Activated CD8-positive, alpha-beta T cell treated with anti-CD3 and anti-CD28 coated beads for 36 hours (primary cell): ENCODE measurements around the gene CGB8. TPM values are rescaled to one million over a fixed set of nuclear protein-coding genes. Genes with fewer than 3 reads are reported as not detected.

Experiments
- ATAC-seq: fragments of 200-7000 bp; cut with Tn5 transposase; one replicate; pipeline ENCODE4 v1.10.0; 2021; ENCODE audit warnings: mild to moderate bottlenecking, moderate library complexity
- CTCF ChIA-PET: fragments of 350-600 bp; sonication (Branson Sonifier 250); formaldehyde crosslinking; loops from one replicate; lab custom pipeline; 2021; ENCODE audit warnings: antibody characterized with exemption; lab: Charles Lee
- POLR2A ChIA-PET: fragments of 350-600 bp; sonication (Branson Sonifier 250); formaldehyde crosslinking; loops from one replicate; lab custom pipeline; 2021; ENCODE audit warnings: antibody characterized with exemption; lab: Charles Lee
- DNase-seq: peaks from one replicate; pipeline ENCODE4 v3.0.0-alpha.2; 2020
- H3K27ac Mint-ChIP-seq: one replicate; pipeline ENCODE4 v1.8.0; 2021; ENCODE audit warnings: mild to moderate bottlenecking, mixed read lengths
- H3K27me3 Mint-ChIP-seq: one replicate; pipeline ENCODE4 v1.8.0; 2021; ENCODE audit warnings: mixed read lengths
- H3K36me3 Mint-ChIP-seq: one replicate; pipeline ENCODE4 v1.8.0; 2021; ENCODE audit warnings: low read depth, mixed read lengths
- H3K4me1 Mint-ChIP-seq: one replicate; pipeline ENCODE4 v1.8.0; 2021; ENCODE audit warnings: low read depth, mixed read lengths
- H3K4me3 Mint-ChIP-seq: one replicate; pipeline ENCODE4 v1.8.0; 2021; ENCODE audit warnings: mild to moderate bottlenecking, moderate library complexity, mixed read lengths
- H3K9me3 Mint-ChIP-seq: one replicate; pipeline ENCODE4 v1.8.0; 2021; ENCODE audit warnings: mixed read lengths
- CTCF ChIP-seq: fragments of 200-600 bp; IDR thresholded peaks from one replicate; pipeline ENCODE4 v1.8.0; 2022; ENCODE audit warnings: antibody characterized with exemption, mild to moderate bottlenecking
- intact Hi-C: fragments of 100-400 bp; cut with micrococcal nuclease; formaldehyde crosslinking; loops from one replicate; pipeline ENCODE4 v1.10.0; 2022
- total RNA-seq, 2 experiments: library from RNA; stranded (reverse); gene quantifications; one replicate each; pipeline ENCODE4 v1.2.3, GENCODE V29; 2021

CGB8 gene
- total RNA-seq, 2 experiments from 2014 or later = not detected

GRCh38 chr19:49014123-49014869 lies 34.6 kb downstream of the CGB8 start:
- peaks cover 15% of the 10 kb centered on the region for H3K4me1 Mint-ChIP-seq
- CTCF ChIA-PET = interaction anchor here (0.9 to 2.3 kb wide), 3 partner anchors 16 to 185 kb away, joined by 4 to 6 read pairs (median 4); partner anchors contain the start of genes GYS1 and RUVBL2
- peaks cover 4% of the 10 kb centered on the region for H3K27me3 Mint-ChIP-seq
- intact Hi-C loops = no loop called here
- POLR2A ChIA-PET = interaction anchor here (1.5 kb wide), 2 partner anchors 8 to 48 kb away, joined by 3 read pairs; no protein-coding TSS in a partner anchor
- no peak overlapping the region for H3K27ac Mint-ChIP-seq
- DNase-seq (no peak), ATAC-seq (no peak)
- no peak for TF ChIP-seq CTCF
- no peaks in the 10 kb centered on the region for H3K9me3 Mint-ChIP-seq
- no peak overlapping the region for H3K4me3 Mint-ChIP-seq
- peaks cover 26% of the 10 kb centered on the region for H3K36me3 Mint-ChIP-seq

- Mint-ChIP-seq H3K27ac (no peak overlapping the region), H3K27me3 (no peaks in the 10 kb centered on the region), H3K4me1 (no peaks in the 10 kb centered on the region), H3K4me3 (no peak overlapping the region), H3K9me3 (no peaks in the 10 kb centered on the region), H3K36me3 (peaks cover 31% of the 10 kb centered on the region)
- DNase-seq (no peak), ATAC-seq (no peak)
- POLR2A ChIA-PET = no interaction called here
- CTCF ChIA-PET = no interaction called here
- TF ChIP-seq CTCF = no peak
- intact Hi-C loops = no loop called here
Observed at GRCh38 chr19:49011194-49011593, 37.7 kb downstream of the CGB8 start.

- Mint-ChIP-seq H3K4me1 (no peaks in the 10 kb centered on the region), H3K27ac (no peak overlapping the region), H3K27me3 (no peaks in the 10 kb centered on the region), H3K36me3 (peaks cover 26% of the 10 kb centered on the region), H3K9me3 (no peaks in the 10 kb centered on the region), H3K4me3 (no peak overlapping the region)
- POLR2A ChIA-PET = no interaction called here
- intact Hi-C loops = no loop called here
- CTCF ChIA-PET = interaction anchor here (1.0 kb wide), 1 partner anchor 12 kb away, joined by 5 read pairs; no protein-coding TSS in a partner anchor
- DNase-seq (no peak), ATAC-seq (no peak)
- no peak for TF ChIP-seq CTCF
Observed at GRCh38 chr19:49010453-49010852, 38.5 kb downstream of the CGB8 start.

- intact Hi-C loops = no loop called here
- no peaks in the 10 kb centered on the region for H3K9me3 Mint-ChIP-seq
- H3K27ac Mint-ChIP-seq = no peak overlapping the region
- CTCF ChIA-PET = interaction anchor here (1.0 to 1.5 kb wide), 2 partner anchors 10 to 12 kb away, joined by 5 to 9 read pairs; no protein-coding TSS in a partner anchor
- ATAC-seq = no peak
- H3K4me3 Mint-ChIP-seq = no peak overlapping the region
- TF ChIP-seq CTCF = no peak
- POLR2A ChIA-PET = no interaction called here
- no peak for DNase-seq
- no peaks in the 10 kb centered on the region for H3K27me3 Mint-ChIP-seq
- no peaks in the 10 kb centered on the region for H3K4me1 Mint-ChIP-seq
- H3K36me3 Mint-ChIP-seq = peaks cover 29% of the 10 kb centered on the region
Observed at GRCh38 chr19:49009828-49010227, 39.1 kb downstream of the CGB8 start.

GRCh38 chr19:49006905-49007304 lies 42.0 kb downstream of the CGB8 start:
- POLR2A ChIA-PET = interaction anchor here (2.1 kb wide), 1 partner anchor 10 kb away, joined by 8 read pairs; the partner anchor contains the start of gene LHB
- CTCF ChIA-PET = interaction anchor here (1.3 to 2.2 kb wide), 3 partner anchors 14 to 108 kb away, joined by 5 to 7 read pairs (median 5); partner anchors contain the start of genes GYS1, LIN7B and RUVBL2
- no peak for ATAC-seq

More at GRCh38 chr19:49006905-49007304, 42.0 kb downstream of the CGB8 start:
- H3K4me3 Mint-ChIP-seq = no peak overlapping the region
- no peak for DNase-seq
- no peak overlapping the region for H3K27ac Mint-ChIP-seq
- no peak for TF ChIP-seq CTCF
- H3K36me3 Mint-ChIP-seq = peaks cover 33% of the 10 kb centered on the region
- H3K4me1 Mint-ChIP-seq = no peaks in the 10 kb centered on the region
- no peaks in the 10 kb centered on the region for H3K27me3 Mint-ChIP-seq
- no peaks in the 10 kb centered on the region for H3K9me3 Mint-ChIP-seq
- intact Hi-C loops = no loop called here
